H1 (cell line): ENCODE data around the gene ZNF33B.
"Not testable (repeated sequence)": the region's sequence is repeated elsewhere in the genome, so short reads cannot be mapped to it uniquely, and the experiment has no call there.

Experiments used
- CEBPB ChIP-seq: IDR thresholded peaks from 2 replicates; pipeline ENCODE4 v1.6.1; 2012; ENCODE audit warnings: low read depth, low read length
- CTCF ChIP-seq, 3 experiments: IDR thresholded peaks; 1 replicate in 2 of 3; 2 replicates in 1 of 3; pipeline versions ENCODE4 v1.5.1 to v1.6.1; 2011; ENCODE audit warnings: low read length in 3 of 3, mild to moderate bottlenecking in 3 of 3, inconsistent platforms in 2 of 3, low read depth in 1 of 3, moderate library complexity in 1 of 3; ENCODE audit not compliant: insufficient read depth in 1 of 3; ENCODE audit errors: control extremely low read depth in 1 of 3
- GABPA ChIP-seq: IDR thresholded peaks from 2 replicates; pipeline ENCODE4 v1.6.1; 2011; ENCODE audit warnings: mild to moderate bottlenecking, low read length, moderate library complexity, borderline replicate concordance; ENCODE audit not compliant: insufficient read depth
- NRF1 ChIP-seq: IDR thresholded peaks from 2 replicates; pipeline ENCODE4 v1.6.1; 2011; ENCODE audit warnings: mild to moderate bottlenecking, low read depth, low read length, improper control_type of control experiment
- POLR2A ChIP-seq, 2 experiments: IDR thresholded peaks; 1 replicate in 1 of 2; 2 replicates in 1 of 2; pipeline ENCODE4 v1.6.1; 2011; ENCODE audit warnings: low read depth in 2 of 2, low read length in 2 of 2, mild to moderate bottlenecking in 2 of 2; ENCODE audit errors: control extremely low read depth in 1 of 2
- POLR2AphosphoS5 ChIP-seq: IDR thresholded peaks from 2 replicates; pipeline ENCODE4 v1.6.1; 2011; ENCODE audit warnings: low read depth, low read length
- RAD21 ChIP-seq, 2 experiments: IDR thresholded peaks in 1 of 2; conservative IDR thresholded peaks in 1 of 2; 2 replicates each; pipeline ENCODE4 v1.6.1; 2011; ENCODE audit warnings: low read depth in 2 of 2, low read length in 2 of 2, improper control_type of control experiment in 1 of 2, inconsistent platforms in 1 of 2, mild to moderate bottlenecking in 1 of 2, moderate library complexity in 1 of 2
- TEAD4 ChIP-seq: IDR thresholded peaks from 2 replicates; pipeline ENCODE4 v1.6.1; 2012; ENCODE audit warnings: low read depth, low read length, inconsistent platforms, mixed read lengths
- USF2 ChIP-seq: IDR thresholded peaks from 2 replicates; pipeline ENCODE4 v1.6.1; 2011; ENCODE audit warnings: low read length, improper control_type of control experiment
- ZNF274 ChIP-seq: IDR thresholded peaks from 2 replicates; pipeline ENCODE4 v1.7.0; 2012; ENCODE audit warnings: low read length, borderline replicate concordance; ENCODE audit errors: extremely low read depth

- not testable (repeated sequence) for TF ChIP-seq CTCF (IDR thresholded peaks at IDR 0.05; ENCODE audit: control extremely low read depth in 1 of 3, insufficient read depth in 1 of 3, low read depth in 1 of 3, low read length in 3 of 3); NRF1; ZNF274; USF2; GABPA; TEAD4; RAD21 (IDR thresholded peaks at IDR 0.05 in 1 of 2, conservative IDR thresholded peaks at IDR 0.05 in 1 of 2; ENCODE audit: low read depth in 2 of 2, low read length in 2 of 2); POLR2AphosphoS5; POLR2A (IDR thresholded peaks at IDR 0.05; ENCODE audit: control extremely low read depth in 1 of 2, low read depth in 2 of 2, low read length in 2 of 2); CEBPB
Measured at GRCh38 chr10:42665181-42665979, 27.0 kb upstream of the ZNF33B start.
